ENCODE measurements around the gene HYAL3. TPM values are rescaled to one million over a fixed set of nuclear protein-coding genes. Genes with fewer than 3 reads are reported as not detected.

The HYAL3 gene
- total RNA-seq, 3 donors from 2014 or later: 1.4 to 2.9 (median 1.4) TPM

DNA sequence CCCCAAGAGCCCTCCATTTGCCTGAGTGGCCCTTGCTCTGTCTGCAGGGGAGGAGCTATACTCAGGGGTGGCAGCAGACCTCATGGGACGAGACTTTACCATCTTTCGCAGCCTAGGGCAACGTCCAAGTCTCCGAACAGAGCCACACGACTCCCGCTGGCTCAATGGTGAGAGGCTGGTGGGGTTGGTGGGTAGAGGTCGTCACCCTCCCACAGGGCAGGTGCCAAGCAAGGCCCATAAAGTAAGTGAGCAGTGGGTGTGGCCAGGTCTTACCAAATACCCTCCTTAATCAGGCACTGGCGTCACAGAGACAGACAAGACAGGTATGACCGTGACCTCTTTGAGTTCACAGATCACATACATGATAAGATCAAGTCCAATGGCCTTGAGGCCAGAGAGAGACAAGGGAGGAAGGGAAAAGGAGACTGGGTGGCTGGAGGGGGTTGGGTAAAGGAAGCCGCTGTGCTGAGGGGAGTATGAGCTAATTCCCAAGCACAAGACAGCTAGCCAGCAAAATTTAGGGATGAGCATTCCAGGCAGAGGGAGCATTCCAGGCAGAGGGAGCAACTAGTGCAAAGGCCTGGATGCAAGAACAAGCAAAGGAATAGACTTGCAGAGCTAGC is 27.8 kb downstream of the HYAL3 start:
- TF ChIP-seq, protein P1, sequence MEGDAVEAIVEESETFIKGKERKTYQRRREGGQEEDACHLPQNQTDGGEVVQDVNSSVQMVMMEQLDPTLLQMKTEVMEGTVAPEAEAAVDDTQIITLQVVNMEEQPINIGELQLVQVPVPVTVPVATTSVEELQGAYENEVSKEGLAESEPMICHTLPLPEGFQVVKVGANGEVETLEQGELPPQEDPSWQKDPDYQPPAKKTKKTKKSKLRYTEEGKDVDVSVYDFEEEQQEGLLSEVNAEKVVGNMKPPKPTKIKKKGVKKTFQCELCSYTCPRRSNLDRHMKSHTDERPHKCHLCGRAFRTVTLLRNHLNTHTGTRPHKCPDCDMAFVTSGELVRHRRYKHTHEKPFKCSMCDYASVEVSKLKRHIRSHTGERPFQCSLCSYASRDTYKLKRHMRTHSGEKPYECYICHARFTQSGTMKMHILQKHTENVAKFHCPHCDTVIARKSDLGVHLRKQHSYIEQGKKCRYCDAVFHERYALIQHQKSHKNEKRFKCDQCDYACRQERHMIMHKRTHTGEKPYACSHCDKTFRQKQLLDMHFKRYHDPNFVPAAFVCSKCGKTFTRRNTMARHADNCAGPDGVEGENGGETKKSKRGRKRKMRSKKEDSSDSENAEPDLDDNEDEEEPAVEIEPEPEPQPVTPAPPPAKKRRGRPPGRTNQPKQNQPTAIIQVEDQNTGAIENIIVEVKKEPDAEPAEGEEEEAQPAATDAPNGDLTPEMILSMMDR (IDR thresholded peaks at IDR 0.05): no peak
- intact Hi-C loops (cut with DNase I, micrococcal nuclease): loop anchor here (10.0 kb wide), 2 partner anchors 47 to 77 kb away; partner anchors contain the start of gene GNAT1 (in 2 of the 2)
- Histone ChIP-seq H3K9me3 (no peaks in the 10 kb centered on the region), H3K4me3 (no peak overlapping the region), H3K4me1 (ENCODE audit: low read depth) (peaks cover 48% of the 10 kb centered on the region), H3K36me3 (ENCODE audit: low read depth) (no peaks in the 10 kb centered on the region)
- DNase-seq (no peak), ATAC-seq (peak; percentile 0)

DNA sequence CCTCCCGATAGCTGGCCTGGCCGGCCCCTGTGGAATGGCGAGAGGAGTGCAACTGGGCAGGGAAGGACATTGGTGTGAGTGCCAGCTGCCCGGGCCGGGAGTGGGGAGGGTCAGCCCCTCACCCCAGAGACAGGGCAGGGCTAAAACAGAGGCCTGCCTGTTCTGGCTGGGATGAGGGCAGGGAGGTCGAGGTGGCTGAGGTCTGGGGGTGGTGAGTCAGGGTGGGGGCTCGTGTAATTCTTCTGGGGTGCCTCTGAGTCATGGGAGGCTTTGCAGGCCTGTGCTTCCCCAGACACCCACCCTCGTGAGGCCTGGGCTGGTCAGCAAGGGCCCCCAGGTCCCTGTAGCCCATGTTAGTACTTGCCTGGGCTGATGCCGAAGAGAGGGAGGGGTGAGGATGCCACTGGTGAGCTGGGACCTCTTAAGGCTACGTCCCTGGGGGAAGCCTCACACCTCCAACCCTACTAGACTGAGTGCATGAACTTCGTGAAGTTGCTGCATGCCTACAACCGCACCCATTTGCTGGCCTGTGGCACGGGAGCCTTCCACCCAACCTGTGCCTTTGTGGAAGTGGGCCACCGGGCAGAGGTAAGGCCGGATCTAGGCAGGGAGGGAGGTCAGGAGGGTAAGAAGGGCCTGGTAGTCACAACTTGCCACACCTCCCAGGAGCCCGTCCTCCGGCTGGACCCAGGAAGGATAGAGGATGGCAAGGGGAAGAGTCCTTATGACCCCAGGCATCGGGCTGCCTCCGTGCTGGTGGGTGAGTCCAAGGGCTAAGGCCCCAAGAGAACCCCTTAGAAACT is 28.6 kb downstream of the HYAL3 start:
- intact Hi-C loops (cut with DNase I, micrococcal nuclease): loop anchor here (10.0 kb wide), 2 partner anchors 46 to 76 kb away; partner anchors contain the start of gene GNAT1 (in 2 of the 2)
- Histone ChIP-seq H3K36me3 (ENCODE audit: low read depth) (no peaks in the 10 kb centered on the region), H3K4me1 (ENCODE audit: low read depth) (peaks cover 54% of the 10 kb centered on the region), H3K9me3 (no peaks in the 10 kb centered on the region), H3K4me3 (no peak overlapping the region)
- ATAC-seq (no peak), DNase-seq (peak in 1 of 3 donors; percentile 51)
- TF ChIP-seq, protein P1 (IDR thresholded peaks at IDR 0.05): no peak

DNA sequence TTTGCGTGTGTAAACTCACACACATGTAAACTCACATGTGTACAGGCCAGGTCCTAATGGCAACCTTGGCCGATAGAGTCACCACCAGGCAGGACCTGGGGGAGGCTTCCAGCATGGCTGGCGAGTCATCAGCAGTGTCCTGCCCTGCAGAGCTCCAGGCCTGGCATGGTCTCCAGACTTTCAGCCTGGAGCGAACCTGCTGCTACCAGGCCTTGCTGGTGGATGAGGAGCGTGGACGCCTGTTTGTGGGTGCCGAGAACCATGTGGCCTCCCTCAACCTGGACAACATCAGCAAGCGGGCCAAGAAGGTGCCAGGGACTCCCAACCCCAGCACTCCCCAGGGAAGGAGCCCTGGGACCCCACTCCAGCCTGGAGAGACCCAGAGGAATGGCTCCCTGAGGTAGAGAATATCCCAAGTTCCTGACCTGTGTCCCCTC is 29.2 kb downstream of the HYAL3 start:
- TF ChIP-seq, protein P1 (IDR thresholded peaks at IDR 0.05): no peak
- H3K4me3 ChIP-seq: no peak overlapping the region
- no peaks in the 10 kb centered on the region for H3K9me3 ChIP-seq
- ATAC-seq (no peak), DNase-seq (peak in 1 of 3 donors; percentile 42)
- no peaks in the 10 kb centered on the region for H3K36me3 ChIP-seq (ENCODE audit: low read depth)
- intact Hi-C loops (cut with DNase I, micrococcal nuclease): loop anchor here (10.0 kb wide), 2 partner anchors 45 to 75 kb away; partner anchors contain the start of gene GNAT1 (in 2 of the 2)
- peaks cover 56% of the 10 kb centered on the region for H3K4me1 ChIP-seq (ENCODE audit: low read depth)

DNA sequence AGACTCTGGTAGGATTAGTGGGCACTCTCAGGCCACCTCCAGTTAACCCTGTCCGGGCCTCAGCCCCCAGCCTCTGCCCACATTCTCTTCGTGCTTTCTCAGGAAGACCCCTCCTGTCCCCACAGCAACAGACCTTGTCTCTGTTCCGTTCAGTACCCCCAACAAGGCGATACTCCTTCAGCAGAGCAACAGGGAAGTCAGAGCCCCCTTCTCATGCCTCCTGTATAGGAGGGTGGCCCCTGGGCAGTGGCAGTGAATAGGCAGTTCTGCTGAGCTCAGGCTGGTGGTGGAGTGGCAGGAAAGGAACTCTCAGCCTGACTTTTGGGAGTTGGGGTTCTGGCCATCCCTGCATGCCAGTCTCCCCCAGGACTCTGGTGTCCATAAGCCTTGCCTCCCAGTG is 29.7 kb downstream of the HYAL3 start:
- no peak overlapping the region for H3K4me3 ChIP-seq
- H3K4me1 ChIP-seq (ENCODE audit: low read depth): peaks cover 56% of the 10 kb centered on the region
- no peaks in the 10 kb centered on the region for H3K36me3 ChIP-seq (ENCODE audit: low read depth)
- DNase-seq (no peak), ATAC-seq (no peak)
- intact Hi-C loops (cut with DNase I, micrococcal nuclease): no loop called here
- TF ChIP-seq, protein P1 (IDR thresholded peaks at IDR 0.05): no peak
- H3K9me3 ChIP-seq: no peaks in the 10 kb centered on the region

DNA sequence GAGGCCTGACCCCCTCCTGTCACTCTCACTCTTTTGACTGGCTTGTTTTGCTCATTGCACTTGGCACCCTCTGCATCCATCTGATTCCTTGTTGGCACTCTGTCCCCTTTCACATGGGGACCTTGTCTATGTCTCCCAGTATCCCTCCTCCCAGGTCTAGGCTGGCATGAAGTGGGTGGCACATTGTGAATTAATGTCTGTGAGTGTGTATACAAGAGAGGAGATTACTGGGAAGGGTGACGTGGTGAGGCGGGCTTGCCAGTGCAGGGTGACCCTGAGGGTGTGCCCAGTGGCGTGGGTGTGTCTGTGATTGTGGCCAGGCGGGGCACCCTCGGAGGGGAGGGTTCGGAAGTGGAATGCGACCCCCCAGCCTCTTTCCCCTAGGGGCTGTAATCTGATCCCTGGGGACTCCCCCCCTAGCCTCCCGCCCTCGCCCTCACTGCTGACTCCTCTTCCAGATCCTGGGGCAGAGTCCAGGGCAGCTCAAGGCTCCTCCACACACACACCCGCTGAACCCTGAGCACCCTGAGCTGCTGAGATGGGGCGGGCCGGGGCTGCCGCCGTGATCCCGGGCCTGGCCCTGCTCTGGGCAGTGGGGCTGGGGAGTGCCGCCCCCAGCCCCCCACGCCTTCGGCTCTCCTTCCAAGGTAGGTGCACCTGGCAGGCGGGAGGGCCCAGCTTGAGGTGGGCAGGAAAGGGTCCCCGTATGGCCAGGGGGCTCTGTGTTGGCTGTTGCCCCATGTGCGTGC is 30.3 kb downstream of the HYAL3 start, which contains the start of gene SEMA3B:
Gene SEMA3B, plus strand, starts transcription at position 445 of the 749 bp plus-strand sequence. Its CDS starts 94 bp downstream, at position 539.
- intact Hi-C loops (cut with DNase I, micrococcal nuclease): no loop called here
- DNase-seq (peak; percentile 88 to 92 (median 89)), ATAC-seq (peak; percentile 76)
- Histone ChIP-seq H3K36me3 (ENCODE audit: low read depth) (no peaks in the 10 kb centered on the region), H3K4me3 (no peak within 1 kb of the TSS), H3K4me1 (ENCODE audit: low read depth) (peaks cover 56% of the 10 kb centered on the region), H3K9me3 (no peaks in the 10 kb centered on the region)
- TF ChIP-seq, protein P1 (IDR thresholded peaks at IDR 0.05): no peak
